HFFc6 (cell line): ENCODE results near the gene COL28A1. TPM values are rescaled to one million over a fixed set of nuclear protein-coding genes. Genes with fewer than 3 reads are reported as not detected.

Source experiments
- DNase-seq: peaks from one replicate; pipeline ENCODE4 v3.0.0-alpha.2; 2018
- H3K27ac Mint-ChIP-seq: 2 replicates; pipeline ENCODE4 v1.8.0; 2020; ENCODE audit warnings: mild to moderate bottlenecking, mixed read lengths
- H3K27me3 Mint-ChIP-seq: 2 replicates; pipeline ENCODE4 v1.8.0; 2021; ENCODE audit warnings: mild to moderate bottlenecking, moderate library complexity, mixed read lengths; ENCODE audit not compliant: insufficient read depth
- H3K36me3 Mint-ChIP-seq: 2 replicates; pipeline ENCODE4 v1.8.0; 2021; ENCODE audit warnings: low read depth, mixed read lengths
- H3K4me1 Mint-ChIP-seq: 2 replicates; pipeline ENCODE4 v1.8.0; 2020; ENCODE audit warnings: low read depth, mixed read lengths
- H3K4me3 Mint-ChIP-seq: 2 replicates; pipeline ENCODE4 v1.8.0; 2020; ENCODE audit warnings: mild to moderate bottlenecking, moderate library complexity, mixed read lengths
- H3K9me3 Mint-ChIP-seq: 2 replicates; pipeline ENCODE4 v1.8.0; 2020; ENCODE audit warnings: mild to moderate bottlenecking, mixed read lengths
- total RNA-seq, 6 experiments: library from RNA; stranded (reverse); fragmentation: NEBNext Ultra II Directional; extraction: Animal tissue kit (Norgen Biotek cat#: 25700); gene quantifications; 2 replicates in 1 of 6; 3 replicates in 5 of 6; pipeline ENCODE4 v1.2.3, GENCODE V29; 2021
- TF ChIP-seq, protein P1 (sequence below): fragments of 200-600 bp; sonication (generic); IDR thresholded peaks from 2 replicates; pipeline ENCODE4 v1.5.0; 2021; ENCODE audit warnings: antibody characterized with exemption, mild to moderate bottlenecking

Gene COL28A1
- total RNA-seq, 6 experiments from 2014 or later = 0.07 to 0.14 TPM; not detected in 4

DNA sequence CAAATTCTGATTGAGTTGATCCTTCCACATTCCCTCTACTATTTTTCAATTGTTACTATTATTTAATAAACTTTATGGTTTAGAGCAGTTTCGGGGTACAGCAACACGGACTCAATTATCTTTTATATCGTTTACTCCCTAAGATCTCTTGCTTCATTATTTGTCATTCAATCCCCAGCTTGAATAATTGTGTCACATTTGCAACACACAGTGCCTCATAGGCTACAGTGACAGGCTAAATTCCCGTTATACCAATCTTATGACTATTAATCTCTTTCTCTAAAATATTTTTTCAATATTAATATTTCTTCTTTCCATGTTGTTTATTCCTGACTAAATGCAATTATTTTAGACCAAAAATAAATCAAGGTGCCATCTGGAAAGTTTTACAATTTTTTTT lies 4.0 kb upstream of the COL28A1 start:
- no peaks in the 10 kb centered on the region for H3K27me3 Mint-ChIP-seq
- peaks cover 32% of the 10 kb centered on the region for H3K4me1 Mint-ChIP-seq
- no peaks in the 10 kb centered on the region for H3K9me3 Mint-ChIP-seq
- no peak overlapping the region for H3K27ac Mint-ChIP-seq
- H3K4me3 Mint-ChIP-seq = no peak overlapping the region
- no peaks in the 10 kb centered on the region for H3K36me3 Mint-ChIP-seq
- TF ChIP-seq, protein P1, sequence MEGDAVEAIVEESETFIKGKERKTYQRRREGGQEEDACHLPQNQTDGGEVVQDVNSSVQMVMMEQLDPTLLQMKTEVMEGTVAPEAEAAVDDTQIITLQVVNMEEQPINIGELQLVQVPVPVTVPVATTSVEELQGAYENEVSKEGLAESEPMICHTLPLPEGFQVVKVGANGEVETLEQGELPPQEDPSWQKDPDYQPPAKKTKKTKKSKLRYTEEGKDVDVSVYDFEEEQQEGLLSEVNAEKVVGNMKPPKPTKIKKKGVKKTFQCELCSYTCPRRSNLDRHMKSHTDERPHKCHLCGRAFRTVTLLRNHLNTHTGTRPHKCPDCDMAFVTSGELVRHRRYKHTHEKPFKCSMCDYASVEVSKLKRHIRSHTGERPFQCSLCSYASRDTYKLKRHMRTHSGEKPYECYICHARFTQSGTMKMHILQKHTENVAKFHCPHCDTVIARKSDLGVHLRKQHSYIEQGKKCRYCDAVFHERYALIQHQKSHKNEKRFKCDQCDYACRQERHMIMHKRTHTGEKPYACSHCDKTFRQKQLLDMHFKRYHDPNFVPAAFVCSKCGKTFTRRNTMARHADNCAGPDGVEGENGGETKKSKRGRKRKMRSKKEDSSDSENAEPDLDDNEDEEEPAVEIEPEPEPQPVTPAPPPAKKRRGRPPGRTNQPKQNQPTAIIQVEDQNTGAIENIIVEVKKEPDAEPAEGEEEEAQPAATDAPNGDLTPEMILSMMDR = no peak
- DNase-seq = no peak

DNA sequence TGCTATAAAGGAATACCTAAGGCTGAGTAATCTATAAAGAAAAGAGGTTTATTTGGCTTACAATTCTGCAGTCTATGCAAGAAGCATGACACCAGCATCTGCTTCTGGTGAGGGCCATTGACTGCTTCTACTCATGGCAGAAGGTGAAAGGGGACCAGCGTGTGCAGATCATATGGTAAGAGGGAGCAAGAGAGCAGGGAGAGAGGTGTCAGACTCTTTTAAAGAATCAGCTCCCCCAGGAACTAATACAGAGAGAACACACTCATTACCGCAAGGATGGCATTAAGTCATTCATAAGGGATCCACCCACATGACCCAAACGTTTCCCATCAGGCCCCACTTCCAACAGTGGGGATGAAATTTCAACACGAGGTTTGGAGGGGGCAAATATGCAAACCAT lies 3.5 kb upstream of the COL28A1 start:
- H3K4me3 Mint-ChIP-seq = no peak overlapping the region
- no peaks in the 10 kb centered on the region for H3K27me3 Mint-ChIP-seq
- H3K36me3 Mint-ChIP-seq = no peaks in the 10 kb centered on the region

DNA sequence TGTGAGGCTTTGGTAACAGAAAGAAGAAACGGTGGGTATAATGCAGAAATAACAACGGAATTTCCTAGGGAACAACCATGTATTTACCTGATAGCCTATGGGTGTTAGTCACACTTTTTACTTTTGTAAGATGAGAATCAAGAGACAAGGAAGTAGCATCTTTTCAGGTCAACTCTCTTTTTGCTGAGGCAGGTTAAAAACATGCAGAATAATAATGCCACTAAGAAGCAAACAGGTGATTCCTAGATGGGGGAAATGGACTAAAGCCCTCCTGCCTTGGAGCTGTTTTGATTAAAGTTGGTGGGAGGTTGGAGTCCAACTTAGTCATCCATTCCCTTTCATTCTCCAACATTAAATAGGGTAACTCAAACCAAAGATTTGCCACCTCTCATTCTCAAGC lies 2.0 kb upstream of the COL28A1 start:
- no peaks in the 10 kb centered on the region for H3K9me3 Mint-ChIP-seq
- H3K4me3 Mint-ChIP-seq = no peak overlapping the region
- peaks cover 32% of the 10 kb centered on the region for H3K4me1 Mint-ChIP-seq
- TF ChIP-seq, protein P1 = no peak
- no peak overlapping the region for H3K27ac Mint-ChIP-seq
- DNase-seq = no peak
- H3K27me3 Mint-ChIP-seq = no peaks in the 10 kb centered on the region
- H3K36me3 Mint-ChIP-seq = no peaks in the 10 kb centered on the region

More for the DNA sequence above, 3.5 kb upstream of the COL28A1 start:
- no peak for DNase-seq
- Mint-ChIP-seq H3K27ac (no peak overlapping the region), H3K4me1 (peaks cover 32% of the 10 kb centered on the region), H3K9me3 (no peaks in the 10 kb centered on the region)
- TF ChIP-seq, protein P1 = no peak

DNA sequence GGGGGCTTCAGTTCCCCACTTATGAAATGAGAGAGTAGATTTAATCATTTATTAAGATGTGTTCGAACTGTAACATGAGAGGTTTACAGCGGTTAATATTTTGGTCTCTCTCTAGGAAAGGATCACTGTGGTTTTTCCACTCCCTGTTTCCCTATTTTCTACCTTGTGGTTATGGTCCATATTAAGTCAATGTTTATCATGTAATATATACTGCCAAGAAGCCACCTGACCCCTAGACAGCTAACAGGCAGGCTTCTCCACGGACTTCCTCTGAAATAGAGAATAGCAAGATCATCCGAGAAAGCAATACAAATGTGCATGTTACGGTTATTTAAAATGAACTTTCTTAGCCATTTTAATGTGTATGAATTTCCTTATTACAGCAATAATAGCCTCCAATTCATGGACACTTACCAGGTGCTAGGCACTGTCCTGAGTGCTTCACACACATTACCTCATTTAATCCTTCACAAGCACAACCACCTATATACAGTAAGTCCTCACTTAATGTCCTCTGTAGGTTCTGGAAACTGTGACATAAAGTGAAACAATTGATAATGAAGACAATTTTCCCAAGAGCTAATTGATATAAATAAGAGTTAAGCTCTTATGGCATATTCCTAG lies 835 bp upstream of the COL28A1 start:
- H3K27ac Mint-ChIP-seq = no peak overlapping the region
- H3K27me3 Mint-ChIP-seq = no peaks in the 10 kb centered on the region
- DNase-seq = no peak

DNA sequence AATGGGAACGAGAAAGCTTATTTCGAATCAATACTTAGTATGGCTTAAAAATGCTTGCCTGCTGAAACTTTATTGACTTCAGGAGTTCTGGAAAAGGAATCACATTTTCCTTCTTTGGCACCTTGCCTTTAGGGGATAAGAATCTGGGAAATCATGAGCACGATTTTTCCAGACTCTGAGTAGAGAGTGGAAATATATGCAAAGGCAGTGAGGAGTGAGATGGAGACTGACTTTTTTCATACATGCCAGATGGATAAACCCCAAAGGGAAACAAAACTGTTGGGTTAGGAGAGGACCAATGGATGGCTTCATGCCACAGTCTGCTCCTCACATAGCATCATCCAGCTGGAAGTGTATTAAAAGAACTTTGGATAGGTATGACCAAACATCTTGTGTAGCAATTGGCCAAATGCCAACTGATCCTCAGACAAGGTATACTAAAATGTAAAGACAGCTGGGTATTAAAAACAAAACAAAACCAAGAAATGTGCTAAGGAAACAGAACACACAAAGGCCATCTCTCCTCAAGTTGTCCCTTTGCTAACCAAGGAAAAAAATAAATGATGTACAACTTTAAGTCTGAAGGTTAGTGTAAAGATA lies 1.7 kb downstream of the COL28A1 start:
- TF ChIP-seq, protein P1 = no peak
- Mint-ChIP-seq H3K36me3 (no peaks in the 10 kb centered on the region), H3K9me3 (no peaks in the 10 kb centered on the region), H3K4me3 (no peak overlapping the region), H3K27ac (no peak overlapping the region), H3K27me3 (no peaks in the 10 kb centered on the region), H3K4me1 (peaks cover 12% of the 10 kb centered on the region)
- no peak for DNase-seq

More for the DNA sequence above, 835 bp upstream of the COL28A1 start:
- TF ChIP-seq, protein P1 = no peak
- H3K4me1 Mint-ChIP-seq = peaks cover 20% of the 10 kb centered on the region
- no peak overlapping the region for H3K4me3 Mint-ChIP-seq
- no peaks in the 10 kb centered on the region for H3K9me3 Mint-ChIP-seq
- no peaks in the 10 kb centered on the region for H3K36me3 Mint-ChIP-seq
